ENCODE data around the gene CETP.
A peak's percentile ranks its signal among the peaks of the same experiment; 100 is the strongest.
"Not testable (repeated sequence)": the region's sequence is repeated elsewhere in the genome, so short reads cannot be mapped to it uniquely, and the experiment has no call there.

CETP gene

GRCh38 chr16:56960681-56961281 is 969 bp upstream of the CETP start:
- no peak for DNase-seq

- no peak for DNase-seq
These were observed 364 bp upstream of the CETP start for GRCh38 chr16:56961386-56961785.

- DNase-seq, result peak; percentile 70
These were observed 2.7 kb downstream of the CETP start for GRCh38 chr16:56964243-56965148.

DNA sequence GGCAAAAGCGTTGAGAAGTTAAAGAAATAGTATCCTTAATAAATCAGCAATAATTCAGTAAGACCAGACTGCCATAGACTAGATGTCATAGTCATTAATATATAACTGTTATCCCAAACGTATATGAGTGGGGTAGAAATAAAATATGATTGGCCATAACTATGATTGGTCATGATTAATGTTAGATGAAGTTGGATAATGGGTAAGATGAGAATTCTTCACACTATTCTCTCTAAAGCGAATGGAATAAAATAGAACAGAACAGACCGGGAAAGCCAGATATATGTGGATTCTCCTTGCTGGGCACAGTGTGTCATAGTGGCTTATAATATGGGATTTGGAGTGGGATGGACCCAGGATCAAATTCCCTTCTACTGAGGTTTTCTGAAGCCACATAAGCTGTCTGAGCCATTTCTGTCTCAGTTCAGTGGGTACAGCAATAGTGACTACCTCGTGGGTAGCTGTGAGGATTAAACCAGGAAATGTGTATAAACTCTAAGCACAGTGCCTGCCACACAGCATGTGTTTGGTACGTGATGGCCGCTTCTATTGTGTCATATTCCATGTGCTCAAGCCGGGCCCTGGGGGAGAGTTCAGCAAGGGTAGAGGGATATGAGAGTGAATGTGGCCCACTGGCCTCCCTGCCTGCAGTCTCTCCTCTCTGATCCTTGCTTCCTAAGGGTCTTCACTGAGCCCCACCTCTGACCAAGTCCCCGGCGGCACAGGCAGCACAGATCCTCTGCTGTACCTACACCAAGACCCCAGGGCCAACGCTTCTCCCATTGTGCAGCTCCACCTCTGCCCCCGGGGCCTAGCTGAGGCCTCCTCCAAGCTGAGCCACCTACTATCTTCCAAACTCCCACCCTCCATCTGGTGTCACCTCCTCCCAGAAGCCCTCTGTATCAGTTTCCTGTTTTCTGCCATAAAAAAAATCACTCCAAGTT is 3.7 kb downstream of the CETP start:
- DNase-seq, result no peak

- DNase-seq, result no peak
These were observed 4.3 kb downstream of the CETP start for GRCh38 chr16:56966093-56966475.

GRCh38 chr16:56967733-56968132 is 6.0 kb downstream of the CETP start:
- no peak for DNase-seq

DNA sequence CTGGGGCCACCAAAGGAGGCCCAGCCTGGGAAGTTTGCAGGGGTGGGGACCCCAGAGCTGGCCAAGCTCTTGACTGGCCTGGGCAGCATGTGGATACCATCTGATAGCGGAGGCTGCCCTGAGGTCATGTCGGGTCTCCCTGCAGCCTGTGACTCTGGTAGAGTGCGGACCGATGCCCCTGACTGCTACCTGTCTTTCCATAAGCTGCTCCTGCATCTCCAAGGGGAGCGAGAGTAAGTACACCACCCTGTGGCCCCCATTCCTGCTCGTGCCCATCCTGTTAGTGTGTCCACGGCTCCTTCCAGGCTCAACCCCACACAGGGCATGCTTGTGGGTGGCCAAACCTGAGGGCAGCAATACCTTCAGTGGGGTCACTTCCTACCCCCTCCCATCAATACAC is 8.0 kb downstream of the CETP start:
- no peak for DNase-seq

DNA sequence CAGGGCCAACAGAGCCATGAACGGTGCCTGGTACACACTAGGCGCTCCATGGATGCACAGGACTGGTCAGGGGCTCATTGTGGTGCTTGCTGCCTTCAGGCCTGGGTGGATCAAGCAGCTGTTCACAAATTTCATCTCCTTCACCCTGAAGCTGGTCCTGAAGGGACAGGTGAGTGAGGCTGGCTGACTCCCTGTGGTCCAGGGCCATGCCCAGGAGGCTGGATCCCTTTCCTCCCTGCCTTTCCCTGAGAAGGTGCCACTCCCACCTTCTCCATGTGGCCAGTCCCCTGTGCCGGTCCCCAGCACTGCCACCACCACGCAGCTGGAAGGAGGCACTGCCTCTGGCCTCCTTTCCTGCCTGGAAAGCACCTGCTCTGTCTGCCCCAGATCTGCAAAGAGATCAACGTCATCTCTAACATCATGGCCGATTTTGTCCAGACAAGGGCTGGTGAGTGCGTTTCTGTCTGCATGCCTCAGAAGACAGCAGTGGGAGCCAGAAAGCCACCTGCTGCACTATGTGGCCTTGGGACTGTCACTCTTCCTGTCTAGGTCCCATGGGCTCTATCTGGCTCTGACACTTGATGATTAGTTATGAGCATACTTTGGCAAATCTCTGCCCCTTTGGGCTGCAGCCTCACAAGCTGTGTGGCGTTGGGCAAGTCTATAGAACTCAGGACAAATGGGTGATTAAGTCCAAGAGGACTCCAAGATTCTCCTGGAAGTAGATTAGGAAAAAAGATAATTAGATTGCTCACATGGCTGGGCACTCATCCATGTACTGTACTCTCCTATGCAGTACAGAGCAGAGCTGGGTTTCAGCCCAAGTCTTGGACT is 9.4 kb downstream of the CETP start:
- DNase-seq, result no peak

- DNase-seq, result no peak
These were observed 10.0 kb downstream of the CETP start for GRCh38 chr16:56971768-56972043.

- no peak for DNase-seq
These were observed 10.9 kb downstream of the CETP start for GRCh38 chr16:56972403-56973293.

GRCh38 chr16:56973294-56973689 is 11.5 kb downstream of the CETP start:
- no peak for DNase-seq

DNA sequence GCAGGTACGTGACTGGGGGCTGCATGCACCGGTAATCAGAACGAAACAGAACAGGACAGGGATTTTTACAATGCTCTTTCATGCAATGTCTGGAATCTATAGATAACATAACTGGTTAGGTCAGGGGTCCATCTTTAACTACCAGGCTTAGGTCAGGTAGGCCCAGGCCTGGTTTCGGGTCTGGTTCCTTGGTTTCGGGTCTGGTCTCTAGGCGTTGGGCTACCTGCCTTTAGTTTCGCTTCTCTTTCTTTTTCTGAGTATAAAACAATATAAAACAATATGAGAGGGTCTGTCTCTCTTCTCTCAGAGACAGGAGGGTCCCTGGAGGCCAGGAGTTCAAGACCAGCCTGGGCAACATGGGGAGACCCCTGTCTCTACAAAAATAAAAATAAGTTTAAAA is 12.1 kb downstream of the CETP start:
- not testable (repeated sequence) for DNase-seq

GRCh38 chr16:56974549-56975300 is 13.0 kb downstream of the CETP start:
- DNase-seq, result no peak

GRCh38 chr16:56975714-56976113 is 14.0 kb downstream of the CETP start:
- DNase-seq, result no peak

- DNase-seq, result no peak
These were observed 15.5 kb downstream of the CETP start for GRCh38 chr16:56977216-56977615.

GRCh38 chr16:56977823-56978430 is 16.2 kb downstream of the CETP start:
- DNase-seq, result no peak

DNA sequence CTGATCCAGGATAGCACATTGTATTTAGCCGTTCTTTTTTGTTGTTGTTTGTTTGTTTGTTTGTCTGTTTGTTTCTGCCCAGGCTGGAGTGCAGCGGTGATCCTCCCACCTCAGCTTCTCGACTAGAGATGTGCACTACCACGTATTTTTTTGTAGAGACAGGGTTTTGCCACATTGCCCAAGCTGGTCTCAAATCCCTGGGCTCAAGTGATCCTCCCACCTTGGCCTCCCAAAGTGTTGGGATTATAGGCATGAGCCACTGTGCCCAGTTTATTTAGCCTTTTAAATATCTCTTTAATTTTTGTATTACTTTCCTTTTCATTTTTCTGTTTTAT is 18.4 kb downstream of the CETP start:
- no peak for DNase-seq

DNA sequence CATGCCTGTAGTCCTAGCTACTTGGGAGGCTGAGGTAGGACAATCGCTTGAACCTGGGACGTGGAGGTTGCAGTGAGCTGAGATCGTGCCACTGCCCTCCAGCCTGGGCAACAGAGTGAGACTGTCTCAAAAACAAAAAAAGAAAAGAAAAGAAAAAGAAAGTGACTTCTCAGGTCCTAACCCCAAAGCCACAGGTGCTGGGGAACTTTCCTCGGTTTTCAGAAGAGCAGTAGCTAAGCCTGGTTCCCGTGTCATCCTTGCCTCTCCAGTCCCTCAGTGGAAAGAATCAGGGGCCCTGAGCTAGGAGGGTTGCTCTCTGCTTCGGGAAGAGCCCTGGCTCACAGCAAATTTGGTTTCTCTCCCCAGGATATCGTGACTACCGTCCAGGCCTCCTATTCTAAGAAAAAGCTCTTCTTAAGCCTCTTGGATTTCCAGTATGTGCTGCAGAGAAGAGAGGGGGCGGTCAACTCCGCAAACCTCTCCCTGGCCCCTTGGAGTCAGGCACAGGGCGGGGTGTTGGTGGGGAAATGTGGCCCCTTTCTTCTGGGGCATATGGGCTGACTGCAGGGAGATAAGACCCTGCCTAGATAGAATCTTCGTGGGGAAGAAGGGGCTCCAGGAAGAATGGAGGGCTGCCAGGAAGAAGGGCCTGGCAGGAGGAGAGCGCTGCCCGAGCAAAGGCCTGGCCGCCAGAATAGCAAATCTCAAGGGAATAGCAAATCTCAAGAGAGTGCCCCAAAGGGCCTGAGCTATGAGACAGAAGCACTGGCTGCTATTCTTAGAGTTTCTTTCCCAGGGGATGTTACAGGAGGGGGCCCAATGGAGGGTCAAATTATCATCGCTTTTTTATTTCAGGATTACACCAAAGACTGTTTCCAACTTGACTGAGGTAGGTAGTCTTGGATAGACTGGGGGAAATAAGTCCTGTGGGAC is 19.3 kb downstream of the CETP start:
- DNase-seq, result no peak

DNA sequence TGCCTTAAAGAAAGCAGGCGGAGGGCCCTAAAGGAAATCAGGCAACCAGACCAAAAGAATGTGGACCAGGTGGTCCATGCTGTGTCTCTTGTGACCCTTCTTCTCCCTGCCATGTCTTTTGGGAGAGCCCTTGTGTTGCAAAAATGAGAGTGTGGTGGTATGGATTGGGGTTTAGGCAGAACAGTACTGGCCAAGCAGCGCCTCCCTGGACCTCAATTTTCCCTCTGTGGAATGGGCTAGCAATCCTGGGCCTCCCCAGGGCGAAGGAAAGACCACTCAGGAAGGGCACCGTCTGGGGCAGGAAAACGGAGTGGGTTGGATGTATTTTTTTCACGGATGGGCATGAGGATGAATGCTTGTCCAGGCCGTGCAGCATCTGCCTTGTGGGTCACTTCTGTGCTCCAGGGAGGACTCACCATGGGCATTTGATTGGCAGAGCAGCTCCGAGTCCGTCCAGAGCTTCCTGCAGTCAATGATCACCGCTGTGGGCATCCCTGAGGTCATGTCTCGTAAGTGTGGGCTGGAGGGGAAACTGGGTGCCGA is 20.1 kb downstream of the CETP start:
- no peak for DNase-seq
